ENCODE results near the gene LRRC8C. TPM values are rescaled to one million over a fixed set of nuclear protein-coding genes. Genes with fewer than 3 reads are reported as not detected.

LRRC8C gene
- total RNA-seq, 1 donor = 2.2 TPM

DNA sequence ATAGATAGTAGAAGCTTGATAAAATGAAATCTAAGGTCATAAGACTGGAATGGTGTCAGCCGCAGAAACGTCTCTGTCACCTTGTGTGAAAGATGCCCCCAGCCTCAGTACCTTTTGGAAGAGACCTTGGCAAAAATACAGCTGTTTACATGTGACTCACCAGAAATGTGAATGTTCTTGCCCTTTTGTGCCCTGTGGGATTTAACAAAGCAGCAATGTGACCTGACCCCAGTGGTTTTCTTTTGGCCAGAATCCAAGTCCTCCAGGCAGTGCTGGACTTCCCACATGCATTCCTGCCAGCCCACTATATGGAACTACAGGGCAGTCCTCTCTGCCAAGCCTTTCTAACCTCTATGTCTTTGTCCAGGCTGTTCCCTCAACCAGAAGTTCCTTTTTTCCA lies 27.2 kb upstream of the LRRC8C start:
- TF ChIP-seq, protein P1, sequence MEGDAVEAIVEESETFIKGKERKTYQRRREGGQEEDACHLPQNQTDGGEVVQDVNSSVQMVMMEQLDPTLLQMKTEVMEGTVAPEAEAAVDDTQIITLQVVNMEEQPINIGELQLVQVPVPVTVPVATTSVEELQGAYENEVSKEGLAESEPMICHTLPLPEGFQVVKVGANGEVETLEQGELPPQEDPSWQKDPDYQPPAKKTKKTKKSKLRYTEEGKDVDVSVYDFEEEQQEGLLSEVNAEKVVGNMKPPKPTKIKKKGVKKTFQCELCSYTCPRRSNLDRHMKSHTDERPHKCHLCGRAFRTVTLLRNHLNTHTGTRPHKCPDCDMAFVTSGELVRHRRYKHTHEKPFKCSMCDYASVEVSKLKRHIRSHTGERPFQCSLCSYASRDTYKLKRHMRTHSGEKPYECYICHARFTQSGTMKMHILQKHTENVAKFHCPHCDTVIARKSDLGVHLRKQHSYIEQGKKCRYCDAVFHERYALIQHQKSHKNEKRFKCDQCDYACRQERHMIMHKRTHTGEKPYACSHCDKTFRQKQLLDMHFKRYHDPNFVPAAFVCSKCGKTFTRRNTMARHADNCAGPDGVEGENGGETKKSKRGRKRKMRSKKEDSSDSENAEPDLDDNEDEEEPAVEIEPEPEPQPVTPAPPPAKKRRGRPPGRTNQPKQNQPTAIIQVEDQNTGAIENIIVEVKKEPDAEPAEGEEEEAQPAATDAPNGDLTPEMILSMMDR (IDR thresholded peaks at IDR 0.05; ENCODE audit: extremely low read depth, low read depth, low read length) = no peak
- no peak for DNase-seq (ENCODE audit: insufficient read length, low spot score, missing footprints)
- Histone ChIP-seq H2AFZ (ENCODE audit: low read length) (no peak overlapping the region), H3K4me1 (ENCODE audit: insufficient read depth, low read length) (peaks cover 24% of the 10 kb centered on the region), H3K9me3 (ENCODE audit: low read depth, low read length) (no peaks in the 10 kb centered on the region), H3K36me3 (ENCODE audit: insufficient read depth, low read length) (no peaks in the 10 kb centered on the region), H3K4me2 (ENCODE audit: insufficient read depth, low read length) (no peak overlapping the region), H3K27ac (ENCODE audit: low read depth, low read length) (no peak overlapping the region), H4K20me1 (ENCODE audit: insufficient read depth, low read length) (peaks cover 5% of the 10 kb centered on the region), H3K27me3 (ENCODE audit: insufficient read depth, low read length) (no peaks in the 10 kb centered on the region), H3K79me2 (ENCODE audit: insufficient read depth, low read length) (no peaks in the 10 kb centered on the region), H3K4me3 (ENCODE audit: insufficient read depth, low read length) (no peak overlapping the region)

DNA sequence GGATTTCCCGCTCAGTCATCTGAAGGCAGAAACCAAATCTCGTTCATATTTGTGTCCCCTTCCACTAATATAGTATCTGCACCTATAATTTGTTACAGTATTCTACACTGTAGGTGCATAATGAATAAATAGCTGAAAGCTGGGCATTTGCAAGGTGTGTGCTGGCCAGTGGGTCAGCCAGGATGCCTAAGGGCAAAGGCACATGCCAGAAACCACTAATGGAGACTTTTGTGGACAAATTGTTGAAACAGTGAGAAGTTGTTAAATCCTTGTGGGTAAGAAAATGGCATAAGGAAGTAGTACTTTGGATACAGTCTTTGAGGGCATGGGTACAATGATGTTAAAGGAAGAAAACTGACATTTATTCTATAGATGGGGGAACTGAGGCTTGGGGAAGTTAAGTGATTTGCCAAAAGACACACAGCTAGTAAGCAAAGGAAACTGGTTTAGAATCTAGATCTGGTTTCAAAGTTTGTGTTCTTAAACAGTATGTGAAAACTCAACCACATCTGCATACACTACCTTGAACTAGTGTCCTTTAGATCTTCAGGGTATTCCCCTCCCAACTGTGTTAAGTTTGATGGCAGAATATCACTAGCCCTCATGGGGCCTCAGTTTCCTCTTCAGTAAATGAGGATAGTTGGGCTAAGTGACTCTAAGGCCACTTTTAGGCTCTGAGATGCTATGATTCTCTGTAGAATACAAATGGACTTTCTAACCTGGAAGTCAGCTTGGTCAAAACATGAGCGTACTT lies 26.5 kb upstream of the LRRC8C start:
- Histone ChIP-seq H3K4me1 (ENCODE audit: insufficient read depth, low read length) (peaks cover 24% of the 10 kb centered on the region), H3K4me2 (ENCODE audit: insufficient read depth, low read length) (no peak overlapping the region), H3K4me3 (ENCODE audit: insufficient read depth, low read length) (no peak overlapping the region), H3K9me3 (ENCODE audit: low read depth, low read length) (no peaks in the 10 kb centered on the region), H2AFZ (ENCODE audit: low read length) (no peak overlapping the region), H3K79me2 (ENCODE audit: insufficient read depth, low read length) (no peaks in the 10 kb centered on the region), H4K20me1 (ENCODE audit: insufficient read depth, low read length) (peaks cover 5% of the 10 kb centered on the region), H3K36me3 (ENCODE audit: insufficient read depth, low read length) (no peaks in the 10 kb centered on the region), H3K27ac (ENCODE audit: low read depth, low read length) (no peak overlapping the region), H3K27me3 (ENCODE audit: insufficient read depth, low read length) (no peaks in the 10 kb centered on the region)
- DNase-seq (ENCODE audit: insufficient read length, low spot score, missing footprints) = no peak
- TF ChIP-seq, protein P1 (IDR thresholded peaks at IDR 0.05; ENCODE audit: extremely low read depth, low read depth, low read length) = no peak

DNA sequence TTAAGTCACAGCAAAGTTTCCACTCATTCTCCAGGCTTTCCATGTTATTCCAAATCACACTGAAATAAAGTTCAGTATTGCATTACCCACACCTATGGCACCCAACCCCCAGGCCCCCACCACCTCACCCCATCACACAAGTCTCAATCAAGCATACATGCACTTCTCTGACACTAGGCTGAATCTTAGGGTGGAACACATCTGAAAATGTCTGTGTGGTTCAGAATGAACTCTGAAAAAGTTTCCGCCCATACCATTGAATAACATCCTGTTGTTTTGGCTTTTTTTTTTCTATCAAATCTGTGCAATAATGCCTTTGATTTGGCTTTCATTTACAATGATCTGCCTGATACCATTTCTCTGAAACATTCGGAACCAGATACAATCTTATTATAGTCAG lies 25.8 kb upstream of the LRRC8C start:
- DNase-seq (ENCODE audit: insufficient read length, low spot score, missing footprints) = no peak
- H4K20me1 ChIP-seq (ENCODE audit: insufficient read depth, low read length) = peaks cover 5% of the 10 kb centered on the region
- no peaks in the 10 kb centered on the region for H3K79me2 ChIP-seq (ENCODE audit: insufficient read depth, low read length)
- TF ChIP-seq, protein P1 (IDR thresholded peaks at IDR 0.05; ENCODE audit: extremely low read depth, low read depth, low read length) = no peak
- no peaks in the 10 kb centered on the region for H3K27me3 ChIP-seq (ENCODE audit: insufficient read depth, low read length)
- peaks cover 24% of the 10 kb centered on the region for H3K4me1 ChIP-seq (ENCODE audit: insufficient read depth, low read length)
- no peak overlapping the region for H2AFZ ChIP-seq (ENCODE audit: low read length)
- no peaks in the 10 kb centered on the region for H3K9me3 ChIP-seq (ENCODE audit: low read depth, low read length)
- H3K4me3 ChIP-seq (ENCODE audit: insufficient read depth, low read length) = no peak overlapping the region
- no peak overlapping the region for H3K27ac ChIP-seq (ENCODE audit: low read depth, low read length)
- no peaks in the 10 kb centered on the region for H3K36me3 ChIP-seq (ENCODE audit: insufficient read depth, low read length)
- no peak overlapping the region for H3K4me2 ChIP-seq (ENCODE audit: insufficient read depth, low read length)

DNA sequence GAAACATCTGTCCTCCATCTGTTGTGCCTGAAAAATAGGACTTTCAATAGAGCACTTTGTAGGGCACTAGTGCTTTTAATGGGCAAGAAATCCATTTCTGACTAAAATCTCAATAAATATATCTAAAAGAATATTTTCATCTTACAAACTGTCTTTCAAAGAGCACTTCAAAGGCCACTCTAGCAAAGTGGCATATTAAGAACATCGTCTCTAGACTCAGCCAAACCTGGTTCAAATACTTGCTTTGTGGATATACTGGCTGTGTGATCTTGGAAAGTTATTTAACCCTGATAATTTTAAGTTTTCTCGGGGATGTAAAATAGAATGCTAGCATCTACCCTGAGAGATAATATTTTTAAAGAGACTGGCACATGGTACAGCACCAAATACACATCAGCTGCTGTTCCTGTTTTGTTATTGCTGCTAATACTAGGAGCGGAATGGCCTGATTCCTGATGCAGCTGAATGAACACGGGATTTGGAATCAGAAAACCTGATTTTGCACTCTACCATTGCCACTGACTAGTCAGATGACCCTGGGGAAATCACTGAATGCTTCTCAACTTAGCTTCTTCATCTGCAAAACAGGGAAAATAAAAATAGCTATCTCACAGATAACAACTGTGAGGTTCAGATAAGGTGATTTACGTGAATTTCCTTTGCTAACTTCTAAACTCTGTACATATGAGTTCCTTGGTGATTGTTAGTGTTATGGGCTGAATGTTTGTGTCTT lies 25.2 kb upstream of the LRRC8C start:
- H3K4me1 ChIP-seq (ENCODE audit: insufficient read depth, low read length) = peaks cover 24% of the 10 kb centered on the region
- TF ChIP-seq, protein P1 (IDR thresholded peaks at IDR 0.05; ENCODE audit: extremely low read depth, low read depth, low read length) = no peak

More for the DNA sequence above, 25.2 kb upstream of the LRRC8C start:
- Histone ChIP-seq H3K79me2 (ENCODE audit: insufficient read depth, low read length) (no peaks in the 10 kb centered on the region), H3K27ac (ENCODE audit: low read depth, low read length) (no peak overlapping the region), H3K9me3 (ENCODE audit: low read depth, low read length) (no peaks in the 10 kb centered on the region), H3K27me3 (ENCODE audit: insufficient read depth, low read length) (no peaks in the 10 kb centered on the region), H3K36me3 (ENCODE audit: insufficient read depth, low read length) (no peaks in the 10 kb centered on the region), H3K4me3 (ENCODE audit: insufficient read depth, low read length) (no peak overlapping the region), H4K20me1 (ENCODE audit: insufficient read depth, low read length) (peaks cover 5% of the 10 kb centered on the region), H3K4me2 (ENCODE audit: insufficient read depth, low read length) (no peak overlapping the region), H2AFZ (ENCODE audit: low read length) (no peak overlapping the region)
- DNase-seq (ENCODE audit: insufficient read length, low spot score, missing footprints) = no peak

Data from osteoblast (primary cell).